ENCODE data around the gene KCNMA1.

The KCNMA1 gene

DNA sequence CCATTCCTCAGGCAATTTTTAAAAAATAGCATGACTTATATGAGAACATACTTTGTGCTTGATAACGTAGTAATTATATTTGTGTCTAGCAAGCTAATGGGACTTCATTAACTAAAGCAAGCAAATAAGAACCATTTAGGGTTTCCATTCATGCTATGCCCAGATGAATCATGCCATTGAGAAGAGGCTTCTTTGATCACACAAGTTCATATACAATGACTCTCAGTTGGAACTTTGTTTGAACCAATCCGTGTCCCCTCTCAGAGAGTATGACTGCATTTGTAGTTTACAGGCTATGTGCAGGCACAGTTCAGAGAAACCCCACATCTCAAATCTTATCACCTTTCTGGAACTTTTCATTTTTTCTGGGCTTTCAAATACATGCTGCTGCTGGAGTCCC lies 614.2 kb downstream of the KCNMA1 start:
- no peak for DNase-seq

GRCh38 chr10:77022671-77023070 lies 614.9 kb downstream of the KCNMA1 start:
- DNase-seq = no peak

DNA sequence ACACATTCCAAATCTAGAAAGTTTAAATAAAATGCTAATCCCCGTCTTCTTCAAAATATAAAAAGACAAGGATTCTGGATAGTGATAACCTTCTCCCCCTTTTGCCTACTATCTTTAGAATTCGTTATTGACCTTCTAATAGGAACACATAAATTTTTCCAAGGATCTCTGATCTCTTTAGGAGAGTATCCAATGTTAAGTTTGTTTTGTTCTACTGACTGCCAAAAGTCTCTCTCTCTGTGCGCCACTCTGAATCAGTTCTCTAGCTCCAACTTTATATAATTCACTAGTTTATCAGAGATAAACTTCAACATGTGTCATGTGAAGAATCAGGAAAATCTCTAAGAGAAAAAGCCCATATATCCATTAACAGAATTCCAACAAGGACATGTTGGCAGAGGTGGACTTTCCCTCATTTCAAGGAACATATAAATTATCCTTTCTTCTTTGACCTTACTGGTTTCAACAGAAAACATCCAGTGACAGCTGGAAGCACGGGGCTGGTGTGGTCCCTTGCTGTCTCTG lies 615.6 kb downstream of the KCNMA1 start:
- no peak for DNase-seq

- DNase-seq = no peak
These were observed 617.1 kb downstream of the KCNMA1 start for GRCh38 chr10:77020426-77021040.

DNA sequence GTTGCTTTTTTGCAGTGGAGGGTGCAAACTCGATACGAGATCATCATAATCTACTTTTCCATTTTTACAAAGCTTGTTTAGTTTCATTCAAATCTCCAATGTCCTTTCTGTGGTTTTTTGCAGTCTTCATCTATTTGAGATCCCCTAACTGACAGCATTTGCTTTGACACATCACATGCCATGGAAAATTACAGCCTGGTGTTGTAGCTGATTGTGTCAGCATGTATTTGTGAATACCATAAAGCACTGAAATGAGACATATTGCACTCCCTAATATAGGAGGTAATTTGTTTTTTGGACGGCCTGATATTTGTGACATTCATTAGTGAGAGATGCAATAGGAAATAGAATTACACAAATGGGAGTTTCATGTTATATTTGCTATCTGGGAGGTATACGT lies 620.8 kb downstream of the KCNMA1 start:
- no peak for DNase-seq

DNA sequence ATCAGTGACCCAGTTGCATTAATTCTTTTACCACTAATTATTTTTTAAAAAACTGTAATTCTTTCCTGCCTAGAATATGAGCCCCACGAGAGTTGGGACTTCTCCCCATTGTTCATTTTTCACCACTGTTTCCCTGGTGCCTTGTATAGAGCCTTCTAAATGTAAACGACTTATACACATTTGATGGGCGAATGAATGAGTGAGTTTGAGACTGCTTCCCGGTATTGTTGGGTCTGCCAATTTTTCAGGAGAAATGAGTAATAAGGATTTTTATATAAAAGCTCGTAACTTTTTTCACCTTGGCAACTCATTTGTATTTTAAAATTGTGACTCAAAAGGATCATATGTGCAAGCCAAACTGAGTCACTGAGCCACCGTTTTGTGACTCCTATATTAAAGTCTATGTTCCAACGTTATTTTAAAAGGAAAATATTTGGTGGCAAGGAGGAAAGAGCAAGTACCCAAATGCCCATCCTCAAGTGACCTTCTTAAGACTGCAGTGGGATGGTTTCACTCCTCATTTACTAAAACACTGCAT lies 621.3 kb downstream of the KCNMA1 start:
- no peak for DNase-seq

- no peak for DNase-seq
These were observed 622.2 kb downstream of the KCNMA1 start for GRCh38 chr10:77015360-77015759.

DNA sequence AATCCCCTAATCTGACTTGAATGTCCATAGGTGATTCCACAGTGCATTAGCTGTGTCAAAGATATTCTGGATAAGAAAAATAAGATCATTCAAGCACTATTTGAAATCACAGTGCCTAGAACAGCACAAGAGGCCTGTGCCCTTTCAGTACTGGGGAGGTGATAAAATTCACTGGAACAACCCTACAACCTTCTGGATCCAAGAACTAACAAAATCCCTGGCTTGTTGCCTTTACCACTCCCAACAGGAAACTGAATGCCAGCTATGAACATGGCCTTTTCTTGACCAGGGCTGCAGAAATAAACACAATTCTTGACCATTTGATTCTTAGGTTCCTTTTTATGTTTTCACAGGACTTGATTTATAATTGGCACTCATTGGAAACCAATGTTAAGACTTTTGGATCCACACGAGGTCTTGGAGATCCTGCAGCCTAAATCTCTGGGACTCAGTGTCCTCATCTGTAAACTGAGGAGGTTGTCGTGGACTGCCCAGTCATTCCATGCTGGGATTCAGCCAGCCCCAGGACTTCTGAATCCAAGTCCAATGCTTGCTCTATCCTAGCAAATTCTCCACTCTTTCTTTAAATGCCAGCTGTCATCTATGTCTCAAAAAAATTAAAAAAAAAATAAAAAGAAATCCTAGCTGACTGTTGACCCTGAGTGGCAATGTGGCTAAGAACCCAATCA lies 624.7 kb downstream of the KCNMA1 start:
- no peak for DNase-seq

DNA sequence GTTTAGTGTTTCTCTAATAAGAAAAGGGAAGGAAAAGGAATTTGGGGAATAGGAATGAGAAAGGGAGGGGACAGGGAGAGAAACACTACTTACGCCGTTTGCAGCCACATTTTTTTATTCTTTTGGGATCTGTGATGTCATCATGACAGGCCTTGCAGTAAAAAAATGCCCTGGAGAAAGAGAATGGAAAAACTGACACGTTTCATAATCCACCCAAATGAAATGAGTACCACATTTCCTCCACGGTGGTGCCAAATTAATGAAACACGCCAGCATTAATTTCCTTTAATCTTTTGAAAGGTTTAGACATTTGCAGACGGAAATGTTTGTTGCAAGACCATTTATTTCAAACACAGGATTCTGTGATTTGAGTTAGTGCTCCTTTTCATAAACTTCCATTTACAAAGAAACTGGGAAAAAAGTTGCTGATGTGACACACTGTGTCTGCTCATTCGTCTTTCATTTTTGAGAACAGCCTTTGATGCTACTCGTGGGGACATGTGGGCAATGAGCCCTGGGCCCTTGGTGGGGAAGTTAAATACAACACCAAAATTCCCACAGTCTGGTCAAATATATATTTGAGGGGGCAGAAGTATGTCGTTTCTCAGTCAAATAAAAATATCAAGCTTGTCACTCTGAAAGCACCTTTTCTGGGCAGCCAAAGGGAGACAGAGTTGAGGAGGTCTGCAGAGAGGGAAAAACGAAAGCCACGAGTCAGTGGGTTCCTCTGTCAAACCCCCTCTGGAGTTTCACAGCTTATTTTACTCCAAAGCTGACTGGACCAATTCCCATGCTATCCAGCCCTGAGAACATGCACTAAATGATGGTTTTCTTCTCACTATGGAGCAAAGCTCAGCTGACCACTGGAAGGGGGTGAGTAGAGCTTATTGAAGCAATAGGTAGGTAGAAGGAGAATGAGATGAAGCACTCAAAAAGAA lies 625.5 kb downstream of the KCNMA1 start:
- no peak for DNase-seq

DNA sequence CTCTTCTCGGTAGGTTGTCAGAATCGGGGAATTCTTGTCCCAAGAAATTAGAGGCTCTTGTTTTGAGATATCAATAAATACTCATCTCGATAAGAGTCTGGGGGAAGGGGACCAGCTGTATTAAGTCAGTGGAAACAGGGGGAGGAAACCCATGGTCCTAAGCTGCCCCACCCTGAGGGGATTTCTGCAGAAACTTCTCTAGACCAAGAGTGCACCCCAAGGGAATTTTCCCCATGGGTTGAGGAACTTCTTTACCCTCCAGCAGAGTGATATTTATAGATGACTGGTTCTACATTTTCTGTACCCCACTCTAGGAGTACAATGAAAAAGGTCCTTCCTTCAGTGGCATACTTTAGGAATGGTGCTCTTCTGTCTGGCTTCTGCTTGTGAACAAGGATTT lies 627.2 kb downstream of the KCNMA1 start:
- no peak for DNase-seq

DNA sequence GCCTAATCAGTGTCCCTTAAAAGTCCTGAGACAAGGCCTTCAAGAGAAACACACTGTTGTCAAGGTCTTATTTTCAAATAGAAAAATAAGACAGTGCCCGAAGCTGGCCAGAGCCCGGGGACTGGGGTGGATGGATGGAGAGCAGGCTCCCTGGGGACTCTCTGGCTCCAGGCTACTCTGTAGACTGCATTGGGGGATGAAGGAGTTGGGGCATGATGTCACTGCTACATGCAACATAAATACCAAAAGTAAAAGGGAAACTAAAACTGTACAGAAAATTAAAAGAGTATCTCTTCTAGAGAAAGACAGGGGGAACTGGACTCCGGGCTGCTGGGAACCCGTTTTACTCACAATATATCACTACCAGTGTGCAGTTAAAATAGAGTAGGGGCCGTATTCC lies 629.8 kb downstream of the KCNMA1 start:
- DNase-seq = no peak

DNA sequence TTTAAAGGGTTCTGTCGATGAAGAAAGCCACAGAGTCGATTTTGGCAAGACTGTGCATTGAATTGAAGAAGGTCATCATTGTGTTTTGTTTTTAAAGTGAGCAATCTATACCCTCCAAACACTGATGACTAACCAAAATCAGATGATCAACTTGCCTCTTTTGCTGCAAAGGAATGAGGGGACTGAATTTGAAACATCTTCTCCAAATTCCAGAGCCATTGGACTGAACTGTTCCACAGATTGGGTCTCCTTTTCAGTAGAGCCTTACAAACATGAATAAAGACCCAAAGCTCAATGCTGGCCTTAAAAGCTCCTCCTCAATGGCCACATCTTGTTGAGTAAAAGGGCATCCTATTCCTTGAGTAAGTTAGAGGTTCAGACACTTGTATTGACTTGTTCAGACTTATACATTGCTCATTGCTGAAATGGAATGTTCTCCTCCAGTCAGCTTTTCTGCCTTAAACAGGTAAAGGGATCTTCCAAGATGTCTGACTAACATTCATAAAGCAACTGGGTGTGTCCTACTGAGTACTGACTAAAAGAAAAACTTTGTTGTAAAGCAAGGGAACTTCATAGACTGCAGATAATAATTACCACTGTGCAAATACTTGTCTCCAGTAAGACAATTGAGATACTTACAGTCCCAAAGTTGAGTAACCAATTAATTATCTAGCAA lies 630.6 kb downstream of the KCNMA1 start:
- DNase-seq = no peak

GRCh38 chr10:77005871-77006270 lies 631.7 kb downstream of the KCNMA1 start:
- no peak for DNase-seq

GRCh38 chr10:77004917-77005564 lies 632.6 kb downstream of the KCNMA1 start:
- DNase-seq = no peak

- DNase-seq = no peak
These were observed 634.7 kb downstream of the KCNMA1 start for GRCh38 chr10:77002872-77003271.

DNA sequence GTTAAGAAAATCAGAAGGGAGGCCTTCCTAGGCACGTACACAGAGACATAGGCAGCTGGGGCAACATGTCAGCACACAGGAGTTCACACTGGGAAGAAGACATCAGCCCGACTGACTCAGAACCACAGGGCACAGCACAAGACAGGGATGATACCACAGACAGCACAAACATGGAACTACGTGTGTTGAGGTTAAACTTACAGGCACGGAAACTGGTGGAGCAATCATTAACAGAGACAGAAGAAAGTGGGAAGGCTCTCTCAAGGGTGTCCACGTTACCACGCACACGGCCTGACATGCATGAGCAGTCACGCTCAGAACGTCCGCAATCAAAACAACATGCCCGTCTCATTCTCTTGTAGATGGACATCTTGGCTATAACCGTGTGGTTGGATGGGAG lies 636.4 kb downstream of the KCNMA1 start:
- no peak for DNase-seq

- no peak for DNase-seq
These were observed 639.2 kb downstream of the KCNMA1 start for GRCh38 chr10:76998451-76998850.

DNA sequence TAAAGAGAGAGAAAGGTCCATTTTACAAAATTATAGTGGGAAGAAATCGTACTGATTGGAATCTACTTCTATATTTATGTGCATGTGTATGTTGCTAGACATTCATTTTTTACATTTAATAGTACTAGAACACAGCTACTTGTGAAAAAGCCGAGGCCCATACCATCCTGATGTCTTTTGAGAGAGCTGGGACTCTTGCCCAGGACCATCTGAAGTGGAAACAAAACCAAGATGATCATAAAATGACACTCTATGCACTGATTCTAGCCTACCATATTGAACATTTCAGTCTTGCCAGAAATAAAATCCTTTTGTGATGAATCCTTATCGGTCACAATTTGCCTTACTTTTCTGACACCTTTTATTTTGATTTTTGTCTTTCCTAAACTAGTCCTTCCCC lies 640.0 kb downstream of the KCNMA1 start:
- DNase-seq = no peak

DNA sequence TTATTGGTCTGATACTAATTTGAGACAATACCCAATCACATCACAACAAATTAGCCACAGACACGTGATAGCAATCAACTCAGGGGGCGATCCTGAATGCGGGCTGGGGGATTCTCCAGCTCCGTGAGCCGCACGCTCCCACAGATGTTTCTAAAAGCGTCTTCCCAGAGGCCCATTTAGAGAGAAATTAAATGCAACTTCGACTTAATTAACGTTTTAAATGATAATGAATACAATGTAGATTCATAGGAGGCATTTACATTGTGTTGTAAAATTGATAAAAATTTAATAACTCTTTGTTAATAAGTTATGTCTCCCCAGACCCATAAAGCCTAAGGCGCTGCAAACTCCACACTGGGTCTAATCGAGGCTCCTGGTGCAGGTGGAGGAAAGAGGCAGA lies 642.6 kb downstream of the KCNMA1 start:
- DNase-seq = no peak

- no peak for DNase-seq
These were observed 644.4 kb downstream of the KCNMA1 start for GRCh38 chr10:76993213-76993612.

DNA sequence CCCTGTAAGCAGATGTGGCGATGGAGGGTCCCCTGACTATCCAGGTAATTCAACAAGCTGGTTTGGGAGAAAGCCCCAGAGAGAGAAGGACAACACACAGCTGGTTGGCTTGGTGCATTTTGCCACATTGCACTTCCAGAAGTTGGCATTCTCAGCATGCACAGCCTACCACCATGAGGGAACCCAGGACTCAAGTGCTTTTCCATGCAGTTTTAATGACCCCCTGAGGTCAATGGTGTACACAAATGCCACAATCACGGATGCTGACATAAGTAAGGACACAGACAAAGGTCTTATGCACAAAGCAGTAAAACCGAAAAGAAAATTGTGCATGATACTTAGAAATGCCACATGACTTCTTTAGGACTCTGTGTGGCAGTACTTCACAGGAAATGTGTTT lies 645.1 kb downstream of the KCNMA1 start:
- no peak for DNase-seq

- no peak for DNase-seq
These were observed 646.0 kb downstream of the KCNMA1 start for GRCh38 chr10:76991621-76992020.
